ENCODE data around the gene SH3RF1. TPM values are rescaled to one million over a fixed set of nuclear protein-coding genes. Genes with fewer than 3 reads are reported as not detected.

Gene SH3RF1
- total RNA-seq, 2 donors from 2014 or later = 42.9 to 57.5 TPM

DNA sequence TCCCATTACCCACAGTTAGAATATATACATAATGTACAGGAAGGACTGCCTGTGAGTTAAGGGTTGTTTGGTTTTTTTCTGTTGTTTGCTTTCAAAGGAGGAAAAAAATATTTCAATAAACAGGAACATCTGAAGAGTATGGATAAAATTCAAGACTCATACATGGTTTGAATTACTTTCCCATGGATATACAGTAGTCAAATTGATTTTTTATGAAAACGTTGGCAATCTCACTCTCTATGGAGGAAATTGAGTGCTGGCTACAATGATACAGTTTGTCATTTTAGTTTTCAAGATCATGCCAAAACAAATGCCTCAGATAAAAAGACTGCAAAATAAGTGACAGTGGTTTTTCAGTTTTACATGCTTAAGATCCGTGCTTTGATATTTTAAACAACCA, 116.6 kb downstream of the SH3RF1 start:
- H3K9me3 ChIP-seq = no peaks in the 10 kb centered on the region
- DNase-seq (ENCODE audit: low spot score) = no peak
- no peaks in the 10 kb centered on the region for H3K36me3 ChIP-seq
- H3K4me3 ChIP-seq = no peak overlapping the region
- TF ChIP-seq, protein P1, sequence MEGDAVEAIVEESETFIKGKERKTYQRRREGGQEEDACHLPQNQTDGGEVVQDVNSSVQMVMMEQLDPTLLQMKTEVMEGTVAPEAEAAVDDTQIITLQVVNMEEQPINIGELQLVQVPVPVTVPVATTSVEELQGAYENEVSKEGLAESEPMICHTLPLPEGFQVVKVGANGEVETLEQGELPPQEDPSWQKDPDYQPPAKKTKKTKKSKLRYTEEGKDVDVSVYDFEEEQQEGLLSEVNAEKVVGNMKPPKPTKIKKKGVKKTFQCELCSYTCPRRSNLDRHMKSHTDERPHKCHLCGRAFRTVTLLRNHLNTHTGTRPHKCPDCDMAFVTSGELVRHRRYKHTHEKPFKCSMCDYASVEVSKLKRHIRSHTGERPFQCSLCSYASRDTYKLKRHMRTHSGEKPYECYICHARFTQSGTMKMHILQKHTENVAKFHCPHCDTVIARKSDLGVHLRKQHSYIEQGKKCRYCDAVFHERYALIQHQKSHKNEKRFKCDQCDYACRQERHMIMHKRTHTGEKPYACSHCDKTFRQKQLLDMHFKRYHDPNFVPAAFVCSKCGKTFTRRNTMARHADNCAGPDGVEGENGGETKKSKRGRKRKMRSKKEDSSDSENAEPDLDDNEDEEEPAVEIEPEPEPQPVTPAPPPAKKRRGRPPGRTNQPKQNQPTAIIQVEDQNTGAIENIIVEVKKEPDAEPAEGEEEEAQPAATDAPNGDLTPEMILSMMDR (IDR thresholded peaks at IDR 0.05) = no peak
- intact Hi-C loops (cut with DNase I) = no loop called here
- H3K4me1 ChIP-seq (replicated peaks) = no peaks in the 10 kb centered on the region
- 54% methylated on average over 2 of the region's 2 CpGs for WGBS
- no peak overlapping the region for H3K27ac ChIP-seq
- no peaks in the 10 kb centered on the region for H3K27me3 ChIP-seq (replicated peaks; ENCODE audit: insufficient read depth)

DNA sequence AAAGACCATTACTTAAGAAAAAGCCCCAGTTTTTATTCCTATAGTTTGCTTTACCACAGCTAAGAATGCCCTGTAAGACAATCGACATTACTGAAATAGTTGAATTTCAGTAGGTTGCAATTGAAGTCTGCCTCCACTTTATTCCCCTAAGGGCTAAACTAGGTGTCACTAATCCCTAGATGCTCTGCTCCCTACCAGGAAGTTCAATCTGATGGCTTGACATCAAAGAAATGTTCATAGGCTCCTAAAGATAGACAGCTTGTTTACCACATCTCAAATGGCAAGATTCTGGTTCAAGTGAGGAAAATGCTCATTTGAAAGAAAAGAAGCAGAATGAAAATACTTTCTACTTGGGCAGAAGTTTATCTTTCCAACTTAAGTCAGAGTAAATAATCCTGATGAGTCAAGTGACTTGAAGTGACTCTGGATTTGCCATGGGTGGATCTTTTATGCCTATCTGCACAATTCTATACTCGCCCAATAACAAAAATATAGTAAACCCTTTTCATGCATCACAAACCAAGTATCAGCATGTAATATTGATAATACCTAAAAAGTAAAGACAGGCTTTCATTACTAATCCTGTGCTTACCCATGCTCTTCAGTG, 117.2 kb downstream of the SH3RF1 start:
- Histone ChIP-seq H3K27ac (no peak overlapping the region), H3K4me3 (no peak overlapping the region), H3K9me3 (no peaks in the 10 kb centered on the region), H3K4me1 (replicated peaks) (no peaks in the 10 kb centered on the region), H3K36me3 (no peaks in the 10 kb centered on the region), H3K27me3 (replicated peaks; ENCODE audit: insufficient read depth) (no peaks in the 10 kb centered on the region)
- DNase-seq (ENCODE audit: low spot score) = no peak
- WGBS = 90% methylated on average over 2 of the region's 2 CpGs
- intact Hi-C loops (cut with DNase I) = no loop called here
- TF ChIP-seq POLR2A (IDR thresholded peaks at IDR 0.05) (no peak), POLR2AphosphoS5 (IDR thresholded peaks at IDR 0.05) (no peak)
- TF ChIP-seq, protein P1 (IDR thresholded peaks at IDR 0.05) = no peak

- TF ChIP-seq POLR2AphosphoS5 (IDR thresholded peaks at IDR 0.05) = no peak
- no peak for TF ChIP-seq POLR2A (IDR thresholded peaks at IDR 0.05)
- TF ChIP-seq, protein P1 (IDR thresholded peaks at IDR 0.05) = no peak
- Histone ChIP-seq H3K4me1 (replicated peaks) (no peaks in the 10 kb centered on the region), H3K27me3 (replicated peaks; ENCODE audit: insufficient read depth) (no peaks in the 10 kb centered on the region), H3K4me3 (no peak overlapping the region), H3K36me3 (no peaks in the 10 kb centered on the region), H3K27ac (no peak overlapping the region), H3K9me3 (no peaks in the 10 kb centered on the region)
- intact Hi-C loops (cut with DNase I) = no loop called here
- WGBS = 95% methylated on average over 4 of the region's 4 CpGs
- no peak for DNase-seq (ENCODE audit: low spot score)
Measured at GRCh38 chr4:169152899-169153298, 117.9 kb downstream of the SH3RF1 start.

DNA sequence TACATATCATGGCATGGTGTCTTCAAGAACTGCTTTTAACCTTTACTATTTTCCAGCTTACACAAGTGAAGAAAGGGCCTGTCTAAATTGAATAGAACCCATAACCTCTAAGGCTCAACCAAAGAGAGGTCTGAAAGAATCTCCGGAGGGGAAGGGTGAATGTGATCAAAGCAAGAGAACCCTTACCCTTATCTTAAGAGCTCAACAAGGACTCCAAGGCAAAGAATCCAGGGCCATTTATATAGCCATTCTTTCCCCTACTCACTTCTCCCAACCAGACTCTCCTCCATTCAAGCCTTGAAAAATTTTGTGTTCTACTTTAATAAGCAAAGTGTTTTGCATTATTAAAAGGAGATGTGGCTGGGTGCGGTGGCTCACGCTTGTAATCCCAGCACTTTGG, 118.7 kb downstream of the SH3RF1 start:
- Histone ChIP-seq H3K27ac (no peak overlapping the region), H3K27me3 (replicated peaks; ENCODE audit: insufficient read depth) (no peaks in the 10 kb centered on the region), H3K36me3 (no peaks in the 10 kb centered on the region), H3K4me3 (no peak overlapping the region), H3K4me1 (replicated peaks) (no peaks in the 10 kb centered on the region), H3K9me3 (no peaks in the 10 kb centered on the region)
- intact Hi-C loops (cut with DNase I) = no loop called here
- 97% methylated on average over 3 of the region's 3 CpGs for WGBS
- no peak for DNase-seq (ENCODE audit: low spot score)
- TF ChIP-seq, protein P1 (IDR thresholded peaks at IDR 0.05) = no peak
- TF ChIP-seq POLR2AphosphoS5 (IDR thresholded peaks at IDR 0.05) (no peak), POLR2A (IDR thresholded peaks at IDR 0.05) (no peak)

GRCh38 chr4:169151671-169152070, 119.1 kb downstream of the SH3RF1 start:
- Histone ChIP-seq H3K36me3 (no peaks in the 10 kb centered on the region), H3K4me3 (no peak overlapping the region), H3K27ac (no peak overlapping the region), H3K4me1 (replicated peaks) (no peaks in the 10 kb centered on the region), H3K9me3 (no peaks in the 10 kb centered on the region), H3K27me3 (replicated peaks; ENCODE audit: insufficient read depth) (no peaks in the 10 kb centered on the region)
- WGBS = 58% methylated on average over 2 of the region's 2 CpGs
- TF ChIP-seq, protein P1 (IDR thresholded peaks at IDR 0.05) = no peak
- TF ChIP-seq POLR2A (IDR thresholded peaks at IDR 0.05) (no peak), POLR2AphosphoS5 (IDR thresholded peaks at IDR 0.05) (no peak)
- no peak for DNase-seq (ENCODE audit: low spot score)
- intact Hi-C loops (cut with DNase I) = no loop called here

All from prostate gland (tissue), 2 donors.